Common myeloid progenitor, CD34-positive (primary cell): ENCODE data around the gene ERVFRD-1.

Experiments used
- CTCF ChIA-PET: fragments of 350-600 bp; sonication (Branson Sonifier 250); formaldehyde crosslinking; loops from one replicate; lab custom pipeline; 2021; ENCODE audit warnings: antibody characterized with exemption; lab: Charles Lee
- POLR2A ChIA-PET: fragments of 350-600 bp; sonication (Branson Sonifier 250); formaldehyde crosslinking; loops from one replicate; lab custom pipeline; 2021; ENCODE audit warnings: antibody characterized with exemption; lab: Charles Lee
- DNase-seq, 3 donors: peaks; one replicate each; pipeline versions ENCODE4 v3.0.0 to v3.0.0-alpha.2; 2013
- H3K27ac ChIP-seq, 2 experiments: 1 replicate in 1 of 2; 2 replicates in 1 of 2; pipeline ENCODE4 v1.7.0; 2013; ENCODE audit warnings: inconsistent platforms in 2 of 2, low read length in 2 of 2, mild to moderate bottlenecking in 2 of 2, low read depth in 1 of 2, moderate library complexity in 1 of 2; ENCODE audit not compliant: severe bottlenecking in 2 of 2, insufficient read depth in 1 of 2, poor library complexity in 1 of 2
- H3K27me3 ChIP-seq, 5 experiments: replicated peaks in 2 of 5; 1 replicate in 3 of 5; 2 replicates in 2 of 5; pipeline versions ENCODE4 v1.6.1 to v1.7.0; 2013; ENCODE audit warnings: low read length in 4 of 5, mild to moderate bottlenecking in 2 of 5, moderate library complexity in 2 of 5, inconsistent platforms in 1 of 5; ENCODE audit not compliant: insufficient read depth in 5 of 5, control insufficient read depth in 4 of 5
- H3K36me3 ChIP-seq, 4 experiments: 1 replicate in 2 of 4; 2 replicates in 2 of 4; pipeline versions ENCODE4 v1.6.1 to v1.7.0; 2013; ENCODE audit warnings: low read length in 3 of 4, control low read depth in 1 of 4, mild to moderate bottlenecking in 1 of 4; ENCODE audit not compliant: control insufficient read depth in 4 of 4, insufficient read depth in 4 of 4
- H3K4me1 ChIP-seq, 4 experiments: 1 replicate in 3 of 4; 2 replicates in 1 of 4; pipeline versions ENCODE4 v1.6.1 to v1.7.1; 2013; ENCODE audit warnings: low read length in 3 of 4, mild to moderate bottlenecking in 3 of 4, control low read depth in 1 of 4, inconsistent platforms in 1 of 4, moderate library complexity in 1 of 4; ENCODE audit not compliant: control insufficient read depth in 4 of 4, insufficient read depth in 4 of 4; ENCODE audit errors: control extremely low read depth in 1 of 4
- H3K4me3 ChIP-seq, 7 experiments: 1 replicate in 4 of 7; 2 replicates in 3 of 7; pipeline versions ENCODE4 v1.5.1 to v1.7.0; 2013; ENCODE audit warnings: mild to moderate bottlenecking in 7 of 7, low read length in 6 of 7, moderate library complexity in 6 of 7, inconsistent platforms in 2 of 7, low read depth in 2 of 7, control low read depth in 1 of 7; ENCODE audit not compliant: insufficient read depth in 4 of 7, control insufficient read depth in 1 of 7; ENCODE audit errors: extremely low read depth in 1 of 7
- H3K9me3 ChIP-seq, 5 experiments: 1 replicate in 4 of 5; 2 replicates in 1 of 5; pipeline versions ENCODE4 v1.6.1 to v1.7.1; 2013; ENCODE audit warnings: low read length in 4 of 5, mild to moderate bottlenecking in 2 of 5, inconsistent platforms in 1 of 5, low read depth in 1 of 5, moderate library complexity in 1 of 5; ENCODE audit not compliant: control insufficient read depth in 4 of 5, insufficient read depth in 2 of 5; ENCODE audit errors: control extremely low read depth in 1 of 5
- WGBS: methylation state at CpG from one replicate; pipeline ENCODE4 v1.1.5; 2013; ENCODE audit not compliant: insufficient coverage; 5-methylcytosine and 5-hydroxymethylcytosine counted together

The ERVFRD-1 gene

GRCh38 chr6:11149551-11149950 lies 38.0 kb upstream of the ERVFRD-1 start:
- ChIA-PET CTCF (interaction anchor here (1.1 to 7.9 kb wide), 2 partner anchors 22 to 347 kb away, joined by 3 to 89 read pairs; no protein-coding TSS in a partner anchor), POLR2A (no interaction called here)
- peaks cover 0 to 4% (median 0%) of the 10 kb centered on the region in 4 experiments for H3K4me1 ChIP-seq
- H3K27me3 ChIP-seq: no peaks in the 10 kb centered on the region
- H3K9me3 ChIP-seq: no peaks in the 10 kb centered on the region
- no peaks in the 10 kb centered on the region for H3K36me3 ChIP-seq
- WGBS: 96% methylated on average over 2 of the region's 3 CpGs
- DNase-seq: no peak
- no peak overlapping the region for H3K27ac ChIP-seq
- no peak overlapping the region for H3K4me3 ChIP-seq

- Histone ChIP-seq H3K4me3 (no peak overlapping the region), H3K36me3 (no peaks in the 10 kb centered on the region), H3K27me3 (no peaks in the 10 kb centered on the region), H3K27ac (no peak overlapping the region), H3K4me1 (peaks cover 0 to 5% (median 1%) of the 10 kb centered on the region in 4 experiments), H3K9me3 (no peaks in the 10 kb centered on the region)
- POLR2A ChIA-PET: no interaction called here
- no peak for DNase-seq
- WGBS: 96% methylated on average over 2 of the region's 4 CpGs
- CTCF ChIA-PET: interaction anchor here (0.8 to 7.9 kb wide), 2 partner anchors 10 to 350 kb away, joined by 3 to 89 read pairs; no protein-coding TSS in a partner anchor
Measured at GRCh38 chr6:11146117-11146826, 34.7 kb upstream of the ERVFRD-1 start.

GRCh38 chr6:11144393-11144851 lies 32.9 kb upstream of the ERVFRD-1 start:
- no peak overlapping the region for H3K27ac ChIP-seq
- POLR2A ChIA-PET: no interaction called here
- DNase-seq: peak; percentile 65 to 73 (median 66)

GRCh38 chr6:11143394-11144371 lies 32.2 kb upstream of the ERVFRD-1 start:
- DNase-seq: peak; percentile 39 to 80 (median 76)
- Histone ChIP-seq H3K27ac (no peak overlapping the region), H3K36me3 (no peaks in the 10 kb centered on the region), H3K9me3 (no peaks in the 10 kb centered on the region), H3K4me3 (no peak overlapping the region), H3K27me3 (no peaks in the 10 kb centered on the region), H3K4me1 (peaks cover 0 to 5% (median 1%) of the 10 kb centered on the region in 4 experiments)
- POLR2A ChIA-PET: no interaction called here
- 86% methylated on average over 7 of the region's 10 CpGs for WGBS
- CTCF ChIA-PET: interaction anchor here (0.7 to 7.9 kb wide), 13 partner anchors 11 to 432 kb away, joined by 3 to 89 read pairs (median 4); no protein-coding TSS in a partner anchor

More at GRCh38 chr6:11144393-11144851, 32.9 kb upstream of the ERVFRD-1 start:
- WGBS: 0% methylated on average over 4 of the region's 6 CpGs
- Histone ChIP-seq H3K36me3 (no peaks in the 10 kb centered on the region), H3K4me1 (peaks cover 0 to 5% (median 1%) of the 10 kb centered on the region in 4 experiments), H3K9me3 (no peaks in the 10 kb centered on the region), H3K27me3 (no peaks in the 10 kb centered on the region), H3K4me3 (no peak overlapping the region)
- CTCF ChIA-PET: interaction anchor here (1.0 to 7.9 kb wide), 8 partner anchors 11 to 431 kb away, joined by 3 to 89 read pairs (median 6); no protein-coding TSS in a partner anchor

- H3K9me3 ChIP-seq: no peaks in the 10 kb centered on the region
- H3K36me3 ChIP-seq: no peaks in the 10 kb centered on the region
- H3K27ac ChIP-seq: no peak overlapping the region
- peaks cover 0 to 5% (median 1%) of the 10 kb centered on the region in 4 experiments for H3K4me1 ChIP-seq
- CTCF ChIA-PET: interaction anchor here (0.8 to 7.9 kb wide), 6 partner anchors 11 to 433 kb away, joined by 3 to 89 read pairs (median 4); no protein-coding TSS in a partner anchor
- no peak for DNase-seq
- H3K4me3 ChIP-seq: no peak overlapping the region
- 100% methylated on average over 4 of the region's 8 CpGs for WGBS
- H3K27me3 ChIP-seq: no peaks in the 10 kb centered on the region
- POLR2A ChIA-PET: no interaction called here
Measured at GRCh38 chr6:11142296-11143027, 30.9 kb upstream of the ERVFRD-1 start.

- Histone ChIP-seq H3K36me3 (no peaks in the 10 kb centered on the region), H3K27ac (no peak overlapping the region), H3K9me3 (no peaks in the 10 kb centered on the region), H3K4me1 (peaks cover 0 to 5% (median 1%) of the 10 kb centered on the region in 4 experiments), H3K27me3 (no peaks in the 10 kb centered on the region), H3K4me3 (no peak overlapping the region)
- POLR2A ChIA-PET: no interaction called here
- CTCF ChIA-PET: no interaction called here
- no peak for DNase-seq
- WGBS: 83% methylated on average over 1 of the region's 3 CpGs
Measured at GRCh38 chr6:11141295-11141694, 29.8 kb upstream of the ERVFRD-1 start.
